C4-2B (cell line): ENCODE results near the gene ARMC9.

Experiments used
- H3K27ac ChIP-seq: fragments of 450-650 bp; 2 replicates; pipeline ENCODE4 v1.5.1; 2017
- CTCF ChIP-seq: fragments of 450-650 bp; conservative IDR thresholded peaks from 2 replicates; pipeline ENCODE4 v1.5.1; 2017; ENCODE audit warnings: mild to moderate bottlenecking
- ZFX ChIP-seq: fragments of 450-650 bp; IDR thresholded peaks from 2 replicates; pipeline ENCODE4 v1.6.1; 2017

ARMC9 gene

DNA sequence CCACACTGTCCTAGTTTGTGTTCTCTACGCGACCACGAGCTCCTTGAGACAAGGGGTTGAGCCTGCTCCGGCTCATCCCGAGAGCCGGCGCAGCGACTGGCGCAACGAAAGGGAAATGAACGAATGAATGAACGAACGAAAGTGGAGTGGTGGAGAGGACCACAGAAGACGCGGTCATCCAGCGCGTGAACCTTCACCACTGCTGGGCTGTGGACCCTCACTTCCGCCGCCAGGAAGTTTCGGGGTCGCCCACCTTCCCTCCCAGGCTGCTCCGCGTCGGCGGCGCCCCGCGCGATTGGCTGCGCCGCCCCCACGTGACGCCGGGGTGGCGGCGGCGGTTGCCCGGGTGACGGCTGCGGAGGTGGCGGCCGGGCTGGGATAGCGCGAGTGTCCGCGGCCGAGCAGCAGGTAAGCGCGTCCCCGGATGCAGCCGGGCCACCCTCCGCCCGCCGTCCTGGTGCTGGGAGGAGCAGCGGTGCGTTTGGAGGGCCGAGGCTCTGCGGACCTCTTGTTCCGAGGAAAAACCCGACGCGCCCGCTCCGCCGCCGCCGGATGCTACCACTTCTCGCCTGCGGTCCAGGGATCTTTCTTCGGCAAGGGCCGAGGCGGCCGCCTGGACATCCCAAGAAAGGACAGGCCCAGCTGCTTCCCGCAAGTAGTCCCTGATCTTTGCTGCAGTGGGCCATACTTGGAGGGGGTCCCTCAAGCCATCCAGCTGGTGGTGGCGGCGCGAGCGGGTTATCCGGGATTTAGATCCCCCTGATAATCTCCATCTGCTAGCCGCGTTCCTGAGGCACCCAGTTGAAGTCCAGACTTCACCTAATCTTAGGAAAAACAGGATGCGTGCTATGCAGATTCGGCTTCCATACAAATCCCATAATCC is at the start of gene ARMC9:
ARMC9 (plus strand) TSS at position 341 of the 883 bp plus-strand sequence. CDS start 7,608 bp downstream, outside the sequence.
- peak; percentile 57; the same call in 1 of the 2 replicates for TF ChIP-seq ZFX
- TF ChIP-seq CTCF, result no peak
- H3K27ac ChIP-seq, result peak within 1 kb of the TSS; percentile 62

DNA sequence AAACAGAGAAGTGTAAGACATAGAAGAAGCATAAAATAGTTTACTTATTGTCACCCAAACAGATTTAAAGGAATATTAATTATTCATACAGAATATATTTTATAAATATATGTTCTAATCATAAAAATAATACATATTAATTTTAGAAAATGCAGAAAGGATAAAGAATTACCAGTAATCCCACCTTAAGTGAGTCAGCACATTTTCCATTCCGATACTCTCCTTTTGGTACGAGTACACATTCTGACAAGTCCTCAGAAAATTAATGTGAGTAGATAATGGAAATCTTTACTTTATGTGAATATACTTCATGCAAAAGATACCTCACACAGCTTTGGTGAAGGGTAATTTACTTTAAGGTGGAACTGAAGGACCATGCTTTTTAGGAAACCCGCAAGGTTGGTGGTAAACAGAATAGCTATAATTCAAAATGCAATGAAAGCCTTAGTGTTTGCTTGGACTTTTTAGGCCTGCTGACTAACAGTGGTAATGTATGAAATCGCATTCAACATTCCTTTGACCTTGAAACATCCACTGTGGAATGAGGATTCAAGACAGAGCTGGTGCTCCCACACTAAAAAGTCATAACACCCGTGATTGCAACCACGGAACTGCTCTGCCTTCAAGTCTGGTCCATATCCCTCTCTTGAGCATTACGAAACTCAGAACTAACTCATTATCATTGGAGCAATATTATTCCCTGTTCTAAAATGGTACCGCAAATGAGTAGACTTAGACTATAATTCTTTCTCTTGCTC is 45.5 kb upstream of the ARMC9 start:
- TF ChIP-seq CTCF, result no peak
- no peak for TF ChIP-seq ZFX
- H3K27ac ChIP-seq, result no peak overlapping the region

GRCh38 chr2:231159306-231159705 is 39.1 kb upstream of the ARMC9 start:
- H3K27ac ChIP-seq, result no peak overlapping the region
- TF ChIP-seq CTCF, result no peak
- no peak for TF ChIP-seq ZFX

- TF ChIP-seq CTCF, result no peak
- no peak for TF ChIP-seq ZFX
- H3K27ac ChIP-seq, result no peak overlapping the region
These were observed 37.7 kb upstream of the ARMC9 start for GRCh38 chr2:231160701-231161100.

DNA sequence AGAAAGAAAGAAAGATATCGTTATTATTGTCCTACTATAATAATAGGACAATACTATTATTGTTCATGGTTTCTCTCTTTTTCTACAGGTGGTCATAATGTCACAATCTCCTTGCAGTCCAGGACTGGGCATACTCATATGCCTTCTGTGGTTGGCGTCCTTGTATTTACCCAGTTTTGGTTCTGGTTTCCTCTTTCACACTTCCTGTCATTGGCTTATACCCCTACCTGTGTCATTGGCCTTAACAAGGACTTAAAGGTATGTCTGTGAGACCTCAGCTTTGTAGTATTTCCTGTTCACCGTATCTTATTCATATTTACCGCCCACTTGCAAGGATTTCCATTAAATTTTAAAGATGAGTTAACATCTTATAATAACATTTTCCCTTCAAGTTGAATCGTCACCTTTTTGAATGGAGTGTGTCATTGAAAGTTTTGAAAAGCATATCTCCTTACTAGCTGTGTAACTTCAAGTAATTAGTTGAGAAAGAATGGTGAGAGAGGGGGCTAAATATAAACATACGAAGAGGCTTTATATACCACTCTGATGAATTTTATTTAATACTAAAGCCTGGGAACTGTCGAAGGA is 37.1 kb upstream of the ARMC9 start:
- TF ChIP-seq CTCF, result no peak
- no peak for TF ChIP-seq ZFX
- H3K27ac ChIP-seq, result no peak overlapping the region

DNA sequence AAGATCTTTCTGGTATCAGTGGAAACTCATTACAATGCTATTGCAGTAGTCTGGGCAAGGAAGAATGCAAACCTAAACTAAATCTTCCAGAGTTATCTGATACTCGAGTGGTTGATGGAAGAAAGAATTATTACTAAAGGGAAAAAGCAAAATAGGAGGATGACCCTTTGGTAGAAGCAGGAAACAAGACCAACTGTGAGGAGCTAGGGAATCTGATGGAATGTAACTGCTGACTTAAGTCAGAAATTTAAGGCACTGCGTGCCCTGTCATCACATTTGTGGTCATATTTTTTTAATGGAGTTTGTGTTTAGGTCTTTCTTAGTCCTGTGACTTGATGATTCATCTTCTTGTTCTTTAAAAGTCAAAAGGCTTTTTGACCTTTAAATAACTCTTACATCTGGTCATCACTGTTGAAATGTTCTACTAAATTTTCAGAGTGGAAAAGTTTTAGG is 36.5 kb upstream of the ARMC9 start:
- H3K27ac ChIP-seq, result no peak overlapping the region
- TF ChIP-seq ZFX, result no peak
- TF ChIP-seq CTCF, result no peak
